ENCODE data around the gene PDLIM3. TPM values are rescaled to one million over a fixed set of nuclear protein-coding genes. Genes with fewer than 3 reads are reported as not detected.
A peak's percentile ranks its signal among the peaks of the same experiment; 100 is the strongest.

PDLIM3 gene
- total RNA-seq, 1 donor = 3.0 TPM

GRCh38 chr4:185576314-185576961, 41.1 kb upstream of the PDLIM3 start:
- peak; percentile 10 for DNase-seq (ENCODE audit: low read depth)
- no peak overlapping the region for H3K4me3 ChIP-seq (ENCODE audit: low read depth, low read length)

GRCh38 chr4:185573651-185574199, 38.4 kb upstream of the PDLIM3 start:
- no peak overlapping the region for H3K4me3 ChIP-seq (ENCODE audit: low read depth, low read length)
- no peak for TF ChIP-seq CTCF (IDR thresholded peaks at IDR 0.05; ENCODE audit: insufficient read depth, low read length)
- DNase-seq (ENCODE audit: low read depth) = peak; percentile 54

More at GRCh38 chr4:185576314-185576961, 41.1 kb upstream of the PDLIM3 start:
- TF ChIP-seq CTCF (IDR thresholded peaks at IDR 0.05; ENCODE audit: insufficient read depth, low read length) = no peak

GRCh38 chr4:185570727-185571126, 35.4 kb upstream of the PDLIM3 start:
- no peak for DNase-seq (ENCODE audit: low read depth)
- H3K4me3 ChIP-seq (ENCODE audit: low read depth, low read length) = no peak overlapping the region
- no peak for TF ChIP-seq CTCF (IDR thresholded peaks at IDR 0.05; ENCODE audit: insufficient read depth, low read length)

- no peak for TF ChIP-seq CTCF (IDR thresholded peaks at IDR 0.05; ENCODE audit: insufficient read depth, low read length)
- H3K4me3 ChIP-seq (ENCODE audit: low read depth, low read length) = no peak overlapping the region
- DNase-seq (ENCODE audit: low read depth) = peak; percentile 91
These were observed 32.4 kb upstream of the PDLIM3 start for GRCh38 chr4:185567381-185568376.

- TF ChIP-seq CTCF (IDR thresholded peaks at IDR 0.05; ENCODE audit: insufficient read depth, low read length) = no peak
- DNase-seq (ENCODE audit: low read depth) = peak; percentile 89
- no peak overlapping the region for H3K4me3 ChIP-seq (ENCODE audit: low read depth, low read length)
These were observed 31.7 kb upstream of the PDLIM3 start for GRCh38 chr4:185566972-185567371.

- DNase-seq (ENCODE audit: low read depth) = no peak
- no peak for TF ChIP-seq CTCF (IDR thresholded peaks at IDR 0.05; ENCODE audit: insufficient read depth, low read length)
- no peak overlapping the region for H3K4me3 ChIP-seq (ENCODE audit: low read depth, low read length)
These were observed 31.1 kb upstream of the PDLIM3 start for GRCh38 chr4:185566425-185566824.

Measured in fibroblast of the aortic adventitia (primary cell).